SH-SY5Y (cell line): ENCODE measurements around the gene CACHD1.

Experiments used
- GATA2 ChIP-seq: IDR thresholded peaks from 2 replicates; pipeline ENCODE4 v1.6.1; 2011; ENCODE audit warnings: mild to moderate bottlenecking, low read depth, low read length
- GATA3 ChIP-seq: IDR thresholded peaks from 2 replicates; pipeline ENCODE4 v1.6.1; 2011; ENCODE audit warnings: low read depth, mild to moderate bottlenecking, low read length, moderate library complexity

- no peak for TF ChIP-seq GATA3
- no peak for TF ChIP-seq GATA2
These were observed 29.1 kb downstream of the CACHD1 start for GRCh38 chr1:64499011-64499410.
